Measurements from ENCODE around the gene SLC11A1. TPM values are rescaled to one million over a fixed set of nuclear protein-coding genes. Genes with fewer than 3 reads are reported as not detected.

Gene SLC11A1
- total and polyA plus RNA-seq, 3 donors from 2014 or later, result 2.8 to 32.3 (median 12.7) TPM

GRCh38 chr2:218344755-218345417 is 37.2 kb upstream of the SLC11A1 start:
- no peaks in the 10 kb centered on the region for H3K9me3 ChIP-seq
- H3K27ac ChIP-seq, result no peak overlapping the region
- 89 to 95% methylated on average over 12 to 21 of the region's 22 CpGs for WGBS, 2 donors
- H3K27me3 ChIP-seq, result no peaks in the 10 kb centered on the region
- H3K4me3 ChIP-seq, result no peak overlapping the region
- DNase-seq, result no peak
- TF ChIP-seq CTCF (IDR thresholded peaks at IDR 0.05) (no peak), POLR2A (IDR thresholded peaks at IDR 0.05) (no peak)
- no peaks in the 10 kb centered on the region for H3K4me1 ChIP-seq
- H3K36me3 ChIP-seq (ENCODE audit: low read depth, missing control alignments), result no peaks in the 10 kb centered on the region
- intact Hi-C loops (cut with DNase I; ENCODE audit: low total_unique reads), result no loop called here

- TF ChIP-seq POLR2A (IDR thresholded peaks at IDR 0.05) (no peak), CTCF (IDR thresholded peaks at IDR 0.05) (no peak)
- Histone ChIP-seq H3K4me3 (no peak overlapping the region), H3K27me3 (no peaks in the 10 kb centered on the region), H3K4me1 (no peaks in the 10 kb centered on the region), H3K27ac (no peak overlapping the region), H3K9me3 (no peaks in the 10 kb centered on the region), H3K36me3 (ENCODE audit: low read depth, missing control alignments) (no peaks in the 10 kb centered on the region)
- WGBS, 2 donors, result 79 to 84% methylated on average over 9 to 12 of the region's 12 CpGs
- intact Hi-C loops (cut with DNase I; ENCODE audit: low total_unique reads), result no loop called here
- no peak for DNase-seq
These were observed 36.4 kb upstream of the SLC11A1 start for GRCh38 chr2:218345491-218346236.

GRCh38 chr2:218347172-218347571 is 34.9 kb upstream of the SLC11A1 start:
- Histone ChIP-seq H3K4me1 (no peaks in the 10 kb centered on the region), H3K9me3 (no peaks in the 10 kb centered on the region), H3K36me3 (ENCODE audit: low read depth, missing control alignments) (no peaks in the 10 kb centered on the region), H3K4me3 (no peak overlapping the region), H3K27me3 (no peaks in the 10 kb centered on the region), H3K27ac (no peak overlapping the region)
- DNase-seq, result no peak
- TF ChIP-seq POLR2A (IDR thresholded peaks at IDR 0.05), result no peak
- TF ChIP-seq CTCF (IDR thresholded peaks at IDR 0.05), result no peak
- intact Hi-C loops (cut with DNase I; ENCODE audit: low total_unique reads), result no loop called here
- WGBS, 2 donors, result 56 to 64% methylated on average over 5 of the region's 5 CpGs

- Histone ChIP-seq H3K27me3 (no peaks in the 10 kb centered on the region), H3K4me3 (no peak overlapping the region), H3K9me3 (no peaks in the 10 kb centered on the region), H3K36me3 (ENCODE audit: low read depth, missing control alignments) (no peaks in the 10 kb centered on the region), H3K4me1 (peaks cover 12% of the 10 kb centered on the region), H3K27ac (no peak overlapping the region)
- no peak for DNase-seq
- intact Hi-C loops (cut with DNase I; ENCODE audit: low total_unique reads), result no loop called here
- no peak for TF ChIP-seq CTCF (IDR thresholded peaks at IDR 0.05)
- no peak for TF ChIP-seq POLR2A (IDR thresholded peaks at IDR 0.05)
- 90 to 91% methylated on average over 14 of the region's 14 CpGs for WGBS, 2 donors
These were observed 28.0 kb upstream of the SLC11A1 start for GRCh38 chr2:218354045-218354444.
